Liver (tissue), 3 donors: Measurements from ENCODE around the gene AAK1.

Source experiments
- CTCF ChIP-seq: fragments of 150-350 bp; IDR thresholded peaks from 2 replicates; pipeline ENCODE4 v1.5.1; 2017; ENCODE audit warnings: improper control_type of control experiment, low read depth, low read length; ENCODE audit not compliant: missing input control
- GABPA ChIP-seq, 2 donors: IDR thresholded peaks in 1 of 2; conservative IDR thresholded peaks in 1 of 2; 2 replicates each; pipeline ENCODE4 v1.6.1; 2016; ENCODE audit warnings: antibody characterized with exemption in 2 of 2, mild to moderate bottlenecking in 1 of 2, moderate library complexity in 1 of 2
- MAX ChIP-seq: IDR thresholded peaks from 2 replicates; pipeline ENCODE4 v1.6.1; 2016; ENCODE audit warnings: antibody characterized with exemption
- RAD21 ChIP-seq, 2 donors: IDR thresholded peaks; 2 replicates each; pipeline ENCODE4 v1.6.1; 2016; ENCODE audit warnings: antibody characterized with exemption in 2 of 2, mild to moderate bottlenecking in 2 of 2
- SP1 ChIP-seq: IDR thresholded peaks from 2 replicates; pipeline ENCODE4 v1.6.1; 2018; ENCODE audit warnings: antibody characterized with exemption, mild to moderate bottlenecking
- donor health status: healthy.
- donor health status: healthy.

- no peak for TF ChIP-seq CTCF
- no peak for TF ChIP-seq RAD21 (IDR thresholded peaks at IDR 0.05)
- no peak for TF ChIP-seq GABPA (IDR thresholded peaks at IDR 0.05 in 1 of 2, conservative IDR thresholded peaks at IDR 0.05 in 1 of 2)
- no peak for TF ChIP-seq MAX
- no peak for TF ChIP-seq SP1
These were observed 193.6 kb downstream of the AAK1 start for GRCh38 chr2:69449906-69450305.
